ENCODE measurements around the gene TASOR2.

GRCh38 chr10:5648494-5649457 lies 35.9 kb upstream of the TASOR2 start:
- no peak for TF ChIP-seq MYC (IDR thresholded peaks at IDR 0.05; ENCODE audit: low read depth, low read length)
- TF ChIP-seq CTCF (IDR thresholded peaks at IDR 0.05; ENCODE audit: extremely low read depth in 1 of 2, insufficient read depth in 1 of 2, low read depth in 1 of 2, low read length in 2 of 2), result no peak
- no peak for TF ChIP-seq JUN (IDR thresholded peaks at IDR 0.05; ENCODE audit: borderline replicate concordance, insufficient read depth, insufficient read length, low read depth)
